Activated CD8-positive, alpha-beta memory T cell treated with anti-CD3 and anti-CD28 coated beads for 24 hours (primary cell): ENCODE measurements around the gene MEPCE.
A peak's percentile ranks its signal among the peaks of the same experiment; 100 is the strongest.
"Not testable (repeated sequence)": the region's sequence is repeated elsewhere in the genome, so short reads cannot be mapped to it uniquely, and the experiment has no call there.

Experiments
- DNase-seq: peaks from one replicate; pipeline ENCODE4 v3.0.0-alpha.2; 2020

The MEPCE gene

GRCh38 chr7:100434297-100435144 is 4.9 kb downstream of the MEPCE start:
- peak; percentile 57 for DNase-seq

GRCh38 chr7:100435401-100436304 is 6.0 kb downstream of the MEPCE start:
- peak; percentile 79 for DNase-seq

- DNase-seq: no peak
Measured at GRCh38 chr7:100437150-100438100, 7.8 kb downstream of the MEPCE start.

- DNase-seq: no peak
Measured at GRCh38 chr7:100438172-100438571, 8.5 kb downstream of the MEPCE start.

GRCh38 chr7:100438731-100439130 is 9.1 kb downstream of the MEPCE start:
- DNase-seq: not testable (repeated sequence)

GRCh38 chr7:100439244-100439643 is 9.6 kb downstream of the MEPCE start:
- DNase-seq: not testable (repeated sequence)

GRCh38 chr7:100441641-100442535 is 12.3 kb downstream of the MEPCE start:
- DNase-seq: no peak

- DNase-seq: no peak
Measured at GRCh38 chr7:100443096-100443840, 13.6 kb downstream of the MEPCE start.

GRCh38 chr7:100444311-100445278 is 15.0 kb downstream of the MEPCE start:
- DNase-seq: no peak

- no peak for DNase-seq
Measured at GRCh38 chr7:100446040-100446439, 16.4 kb downstream of the MEPCE start.

- not testable (repeated sequence) for DNase-seq
Measured at GRCh38 chr7:100447363-100447762, 17.7 kb downstream of the MEPCE start.

GRCh38 chr7:100449190-100449795 is 19.7 kb downstream of the MEPCE start:
- DNase-seq: no peak

- no peak for DNase-seq
Measured at GRCh38 chr7:100452513-100452912, 22.9 kb downstream of the MEPCE start.

GRCh38 chr7:100453854-100454253 is 24.2 kb downstream of the MEPCE start:
- not testable (repeated sequence) for DNase-seq

GRCh38 chr7:100455206-100455605 is 25.6 kb downstream of the MEPCE start:
- DNase-seq: no peak

GRCh38 chr7:100456562-100456961 is 26.9 kb downstream of the MEPCE start:
- DNase-seq: no peak

- no peak for DNase-seq
Measured at GRCh38 chr7:100457033-100457432, 27.4 kb downstream of the MEPCE start.

GRCh38 chr7:100464210-100464660 is 34.6 kb downstream of the MEPCE start, which contains the start of gene SPACDR:
SPACDR (minus strand) TSS chr7:100464260; CDS start chr7:100464025, 235 bp downstream.
- no peak for DNase-seq

- no peak for DNase-seq
Measured at GRCh38 chr7:100464791-100465190, 35.2 kb downstream of the MEPCE start.
